Stimulated activated CD4-positive, alpha-beta T cell treated with anti-CD3 and anti-CD28 coated beads, Interleukin-1b, Interleukin-23, amount 100 ng/mL, for 24 hours (primary cell): ENCODE measurements around the gene MPV17L2.
A peak's percentile ranks its signal among the peaks of the same experiment; 100 is the strongest.

Experiments
- DNase-seq, 4 experiments: peaks; one replicate each; pipeline ENCODE4 v3.0.0-alpha.2; 2020; ENCODE audit warnings: low read depth in 4 of 4, low spot score in 1 of 4

MPV17L2 gene

DNA sequence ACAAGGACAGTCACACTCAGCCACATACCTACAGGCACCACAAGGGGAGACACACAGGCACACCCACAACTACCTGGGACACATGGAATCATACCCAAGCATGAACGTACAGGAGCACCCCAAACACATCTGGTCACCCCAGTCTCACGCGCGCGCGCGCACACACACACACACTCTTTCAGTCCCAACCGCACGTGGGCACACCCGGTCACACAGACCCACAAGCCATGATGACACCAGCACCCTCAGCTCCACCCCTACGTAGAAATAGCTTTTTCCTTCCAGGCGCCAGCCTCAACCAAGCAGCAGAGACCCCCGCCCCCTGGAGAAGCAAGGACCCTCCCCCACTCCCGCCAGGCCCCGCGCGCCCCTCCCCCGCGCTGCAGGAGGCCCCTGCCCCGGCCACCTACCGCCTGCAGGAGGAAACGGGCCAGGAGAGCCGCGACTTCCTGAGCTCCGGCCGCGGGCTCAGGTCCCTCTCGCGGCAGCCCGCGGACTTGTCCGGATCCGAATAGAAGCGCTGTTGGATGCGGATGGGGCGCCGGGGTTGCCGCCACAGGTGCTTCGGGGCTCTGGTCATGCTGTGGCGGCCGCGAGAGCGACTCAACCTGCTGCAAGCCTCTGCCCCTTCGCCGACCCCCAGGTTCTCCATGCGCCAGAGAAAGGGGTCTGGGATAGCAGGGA, 39.7 kb downstream of the MPV17L2 start:
- no peak for DNase-seq

DNA sequence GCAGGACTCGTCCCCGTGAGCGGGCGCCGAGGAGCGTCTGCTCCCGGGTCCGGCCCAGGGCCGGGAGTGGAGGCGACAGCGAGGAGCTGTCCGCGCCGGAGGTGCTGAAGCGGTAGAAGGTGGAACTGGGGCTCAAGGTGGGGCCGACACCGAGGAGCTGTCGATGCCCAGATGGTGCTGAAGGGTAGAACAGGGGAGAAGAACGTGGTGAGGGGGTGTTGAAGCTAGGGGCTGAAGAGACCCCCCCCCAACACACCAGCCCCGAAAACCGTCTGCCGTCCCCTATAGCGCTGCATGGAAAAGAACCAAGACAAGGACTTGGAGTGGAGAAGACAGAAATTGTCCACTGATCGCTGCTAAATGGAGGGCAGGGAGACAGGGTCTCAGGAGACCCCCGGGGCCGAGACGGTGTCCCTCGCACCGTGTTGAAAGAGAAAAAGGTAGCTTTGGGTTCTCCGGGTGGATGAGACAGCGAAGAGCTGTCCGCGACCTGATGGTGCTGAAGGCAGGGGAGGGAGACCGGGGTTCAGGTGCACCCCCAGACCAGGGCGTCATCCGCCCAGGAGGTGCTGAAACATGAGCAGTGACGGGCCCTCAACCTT, 40.3 kb downstream of the MPV17L2 start:
- DNase-seq = peak in 2 of 4 experiments; percentile 19 to 24

DNA sequence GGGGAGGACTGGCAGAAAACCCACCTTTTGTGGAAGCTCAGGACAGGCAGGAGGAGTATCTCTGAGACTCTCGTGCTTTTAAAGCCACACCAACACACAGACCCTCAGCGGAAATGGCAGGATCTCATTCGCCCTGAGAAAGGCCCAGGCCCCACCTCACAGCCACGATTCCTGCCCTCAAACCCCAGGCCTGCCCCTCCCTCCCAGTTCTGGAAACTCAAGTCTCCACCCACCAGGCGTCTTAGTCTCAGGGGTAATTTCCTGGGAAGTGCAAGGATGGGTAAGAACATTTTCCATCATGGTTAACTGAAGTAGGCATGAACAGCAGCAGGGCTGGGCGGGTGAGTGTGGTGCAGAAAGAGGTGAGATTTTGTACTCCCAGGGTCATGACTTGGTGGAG, 41.2 kb downstream of the MPV17L2 start:
- no peak for DNase-seq

DNA sequence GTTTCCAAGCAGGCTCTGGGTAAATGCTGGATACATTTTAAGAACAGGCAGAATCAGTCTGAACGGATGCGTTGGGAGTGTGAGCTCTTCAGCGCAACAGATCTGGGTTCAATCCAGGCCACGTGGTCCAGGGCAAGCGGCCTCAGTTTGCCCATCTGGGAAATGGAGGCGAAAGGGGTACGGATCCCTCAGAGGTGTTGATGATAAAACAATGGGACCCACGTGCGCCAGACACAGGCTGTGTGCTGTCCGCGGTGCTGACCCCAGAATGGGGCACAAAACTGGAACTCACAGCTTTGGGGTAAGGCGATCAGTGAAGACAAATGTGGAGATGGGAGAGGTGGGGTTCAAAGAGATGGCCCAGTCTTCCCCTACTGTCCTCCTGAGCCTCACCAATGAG, 46.3 kb downstream of the MPV17L2 start:
- no peak for DNase-seq

DNA sequence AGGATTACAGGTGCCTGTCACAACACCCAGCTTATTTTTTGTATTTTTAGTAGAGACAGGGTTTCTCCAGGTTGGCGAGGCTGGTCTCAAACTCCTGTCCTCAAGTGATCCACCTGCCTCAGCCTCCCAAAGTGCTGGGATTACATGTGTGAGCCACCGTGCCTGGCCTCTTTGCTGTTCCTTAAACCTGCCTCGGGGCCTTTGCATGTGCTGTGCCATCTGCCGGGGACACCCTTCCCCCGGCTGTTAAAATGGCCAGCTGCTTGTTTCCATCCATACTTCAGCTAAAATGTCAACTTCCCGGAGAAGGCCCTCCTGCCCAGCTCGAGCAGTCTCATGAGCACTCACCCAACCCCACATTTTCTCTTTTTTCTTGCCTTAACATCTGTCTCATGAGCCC, 52.3 kb downstream of the MPV17L2 start:
- DNase-seq = no peak
